HL-60 (cell line): ENCODE results near the gene ALDOB.

Experiments used
- CTCF ChIP-seq: IDR thresholded peaks from one replicate; pipeline ENCODE4 v1.5.1; 2011; ENCODE audit warnings: low read length, control low read depth, inconsistent platforms; ENCODE audit not compliant: insufficient read depth
- POLR2AphosphoS5 ChIP-seq: IDR thresholded peaks from 2 replicates; pipeline ENCODE4 v1.6.1; 2012; ENCODE audit warnings: low read depth
- TF ChIP-seq, protein P1 (sequence below): IDR thresholded peaks from 2 replicates; pipeline ENCODE4 v1.6.1; 2012; ENCODE audit warnings: low read depth; ENCODE audit not compliant: insufficient replicate concordance

GRCh38 chr9:101408374-101409078, 27.0 kb downstream of the ALDOB start:
- TF ChIP-seq, protein P1, sequence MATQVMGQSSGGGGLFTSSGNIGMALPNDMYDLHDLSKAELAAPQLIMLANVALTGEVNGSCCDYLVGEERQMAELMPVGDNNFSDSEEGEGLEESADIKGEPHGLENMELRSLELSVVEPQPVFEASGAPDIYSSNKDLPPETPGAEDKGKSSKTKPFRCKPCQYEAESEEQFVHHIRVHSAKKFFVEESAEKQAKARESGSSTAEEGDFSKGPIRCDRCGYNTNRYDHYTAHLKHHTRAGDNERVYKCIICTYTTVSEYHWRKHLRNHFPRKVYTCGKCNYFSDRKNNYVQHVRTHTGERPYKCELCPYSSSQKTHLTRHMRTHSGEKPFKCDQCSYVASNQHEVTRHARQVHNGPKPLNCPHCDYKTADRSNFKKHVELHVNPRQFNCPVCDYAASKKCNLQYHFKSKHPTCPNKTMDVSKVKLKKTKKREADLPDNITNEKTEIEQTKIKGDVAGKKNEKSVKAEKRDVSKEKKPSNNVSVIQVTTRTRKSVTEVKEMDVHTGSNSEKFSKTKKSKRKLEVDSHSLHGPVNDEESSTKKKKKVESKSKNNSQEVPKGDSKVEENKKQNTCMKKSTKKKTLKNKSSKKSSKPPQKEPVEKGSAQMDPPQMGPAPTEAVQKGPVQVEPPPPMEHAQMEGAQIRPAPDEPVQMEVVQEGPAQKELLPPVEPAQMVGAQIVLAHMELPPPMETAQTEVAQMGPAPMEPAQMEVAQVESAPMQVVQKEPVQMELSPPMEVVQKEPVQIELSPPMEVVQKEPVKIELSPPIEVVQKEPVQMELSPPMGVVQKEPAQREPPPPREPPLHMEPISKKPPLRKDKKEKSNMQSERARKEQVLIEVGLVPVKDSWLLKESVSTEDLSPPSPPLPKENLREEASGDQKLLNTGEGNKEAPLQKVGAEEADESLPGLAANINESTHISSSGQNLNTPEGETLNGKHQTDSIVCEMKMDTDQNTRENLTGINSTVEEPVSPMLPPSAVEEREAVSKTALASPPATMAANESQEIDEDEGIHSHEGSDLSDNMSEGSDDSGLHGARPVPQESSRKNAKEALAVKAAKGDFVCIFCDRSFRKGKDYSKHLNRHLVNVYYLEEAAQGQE, result no peak
- TF ChIP-seq POLR2AphosphoS5 (no peak), CTCF (no peak)
